Suprapubic skin (tissue), 4 donors: ENCODE measurements around the gene TMEM184C. TPM values are rescaled to one million over a fixed set of nuclear protein-coding genes. Genes with fewer than 3 reads are reported as not detected.
A peak's percentile ranks its signal among the peaks of the same experiment; 100 is the strongest.

Experiments used
- DNase-seq, 2 donors: peaks; one replicate each; pipeline ENCODE4 v3.0.0-alpha.2; 2019; ENCODE audit warnings: low spot score in 2 of 2
- H3K27ac ChIP-seq: fragments of 200-600 bp; sonication (generic); one replicate; pipeline ENCODE4 v1.5.1; 2019
- H3K27me3 ChIP-seq: fragments of 200-600 bp; sonication (generic); one replicate; pipeline ENCODE4 v1.5.1; 2019
- H3K36me3 ChIP-seq: fragments of 200-600 bp; sonication (generic); one replicate; pipeline ENCODE4 v1.5.1; 2019
- H3K4me1 ChIP-seq: fragments of 200-600 bp; sonication (generic); one replicate; pipeline ENCODE4 v1.5.1; 2019
- H3K4me3 ChIP-seq: fragments of 200-600 bp; sonication (generic); one replicate; pipeline ENCODE4 v1.5.1; 2019; ENCODE audit warnings: mild to moderate bottlenecking
- H3K9me3 ChIP-seq: fragments of 200-600 bp; sonication (generic); one replicate; pipeline ENCODE4 v1.5.1; 2019
- EP300 ChIP-seq: sonication (generic); formaldehyde crosslinking; IDR thresholded peaks from one replicate; pipeline ENCODE4 v1.6.1; 2017; ENCODE audit warnings: antibody characterized with exemption
- POLR2A ChIP-seq, 2 donors: fragments of 450-650 bp; IDR thresholded peaks; one replicate each; pipeline ENCODE4 v1.6.1; 2017; ENCODE audit warnings: antibody characterized with exemption in 2 of 2, mild to moderate bottlenecking in 2 of 2, moderate library complexity in 2 of 2
- POLR2AphosphoS5 ChIP-seq, 3 donors: sonication (generic); formaldehyde crosslinking; IDR thresholded peaks; one replicate each; pipeline ENCODE4 v1.6.1; 2017; ENCODE audit warnings: antibody characterized with exemption in 3 of 3
- WGBS: methylation state at CpG from one replicate; pipeline ENCODE4 v1.1.5; 2018; 5-methylcytosine and 5-hydroxymethylcytosine counted together
- total RNA-seq, 4 donors: library from RNA; depleted of rRNA; stranded (reverse); fragments of >200 nt; gene quantifications; one replicate each; pipeline ENCODE4 v1.1.0, GENCODE V29; 2016
- TF ChIP-seq, protein P1 (sequence below), 2 donors: fragments of 200-600 bp in 1 of 2; fragments of 450-650 bp in 1 of 2; sonication (generic) in 1 of 2; IDR thresholded peaks; one replicate each; pipeline ENCODE4 v1.5.1; 2016 to 2019; ENCODE audit warnings: antibody characterized with exemption in 2 of 2, mild to moderate bottlenecking in 1 of 2, moderate library complexity in 1 of 2

TMEM184C gene
- total RNA-seq, 4 donors from 2014 or later: 17.1 to 29.8 (median 21.1) TPM

DNA sequence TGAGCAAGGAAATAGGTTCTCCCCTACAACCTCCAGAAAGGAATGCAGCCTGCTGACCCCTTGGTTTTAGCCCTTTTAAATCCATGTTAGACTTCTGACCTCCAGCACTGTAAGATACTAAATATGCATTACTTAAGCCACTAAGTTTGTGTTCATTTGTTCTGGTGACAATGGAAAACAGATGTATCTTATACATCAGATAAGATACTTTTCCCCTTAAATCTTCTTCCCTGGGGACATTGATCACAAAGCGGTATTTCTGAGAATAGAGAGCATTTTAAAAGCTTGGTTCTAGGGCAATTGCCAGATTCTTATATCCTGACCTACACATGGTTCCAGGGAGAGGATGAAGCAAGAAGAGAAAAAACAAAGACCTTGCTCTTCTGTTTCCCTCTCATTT, 6.5 kb upstream of the TMEM184C start:
- H3K4me1 ChIP-seq: no peaks in the 10 kb centered on the region
- no peaks in the 10 kb centered on the region for H3K27me3 ChIP-seq
- 50% methylated on average over 1 of the region's 1 CpG for WGBS
- no peak overlapping the region for H3K27ac ChIP-seq
- no peaks in the 10 kb centered on the region for H3K9me3 ChIP-seq
- DNase-seq: no peak
- H3K4me3 ChIP-seq: no peak overlapping the region
- TF ChIP-seq, protein P1, sequence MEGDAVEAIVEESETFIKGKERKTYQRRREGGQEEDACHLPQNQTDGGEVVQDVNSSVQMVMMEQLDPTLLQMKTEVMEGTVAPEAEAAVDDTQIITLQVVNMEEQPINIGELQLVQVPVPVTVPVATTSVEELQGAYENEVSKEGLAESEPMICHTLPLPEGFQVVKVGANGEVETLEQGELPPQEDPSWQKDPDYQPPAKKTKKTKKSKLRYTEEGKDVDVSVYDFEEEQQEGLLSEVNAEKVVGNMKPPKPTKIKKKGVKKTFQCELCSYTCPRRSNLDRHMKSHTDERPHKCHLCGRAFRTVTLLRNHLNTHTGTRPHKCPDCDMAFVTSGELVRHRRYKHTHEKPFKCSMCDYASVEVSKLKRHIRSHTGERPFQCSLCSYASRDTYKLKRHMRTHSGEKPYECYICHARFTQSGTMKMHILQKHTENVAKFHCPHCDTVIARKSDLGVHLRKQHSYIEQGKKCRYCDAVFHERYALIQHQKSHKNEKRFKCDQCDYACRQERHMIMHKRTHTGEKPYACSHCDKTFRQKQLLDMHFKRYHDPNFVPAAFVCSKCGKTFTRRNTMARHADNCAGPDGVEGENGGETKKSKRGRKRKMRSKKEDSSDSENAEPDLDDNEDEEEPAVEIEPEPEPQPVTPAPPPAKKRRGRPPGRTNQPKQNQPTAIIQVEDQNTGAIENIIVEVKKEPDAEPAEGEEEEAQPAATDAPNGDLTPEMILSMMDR (IDR thresholded peaks at IDR 0.05): no peak
- TF ChIP-seq POLR2A (IDR thresholded peaks at IDR 0.05) (no peak), EP300 (no peak), POLR2AphosphoS5 (IDR thresholded peaks at IDR 0.05) (no peak)
- no peaks in the 10 kb centered on the region for H3K36me3 ChIP-seq

DNA sequence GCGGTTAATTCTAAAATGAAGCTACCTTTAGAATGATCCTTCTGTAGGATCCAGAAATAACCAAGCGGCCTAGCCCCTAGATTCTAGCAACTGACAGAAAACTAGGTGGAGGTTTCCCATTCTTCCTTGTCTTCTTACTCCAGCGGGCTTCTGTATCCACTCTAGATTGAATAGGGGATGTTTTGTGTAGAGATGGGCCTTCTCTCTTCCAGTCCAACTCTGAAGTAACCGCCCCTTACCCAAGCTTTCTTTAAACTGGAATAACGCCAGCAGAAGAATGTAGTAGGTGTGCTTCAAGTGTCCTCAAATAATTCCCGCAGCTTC, 386 bp upstream of the TMEM184C start:
- DNase-seq: no peak
- WGBS: 34% methylated on average over 6 of the region's 6 CpGs
- H3K27me3 ChIP-seq: no peaks in the 10 kb centered on the region
- no peaks in the 10 kb centered on the region for H3K9me3 ChIP-seq
- H3K36me3 ChIP-seq: no peaks in the 10 kb centered on the region
- peak overlapping the region; percentile 62 for H3K4me3 ChIP-seq
- H3K27ac ChIP-seq: no peak overlapping the region
- H3K4me1 ChIP-seq: peaks cover 37% of the 10 kb centered on the region
- TF ChIP-seq, protein P1 (IDR thresholded peaks at IDR 0.05): no peak
- TF ChIP-seq POLR2A (IDR thresholded peaks at IDR 0.05): no peak
- TF ChIP-seq POLR2AphosphoS5 (IDR thresholded peaks at IDR 0.05): no peak
- no peak for TF ChIP-seq EP300

DNA sequence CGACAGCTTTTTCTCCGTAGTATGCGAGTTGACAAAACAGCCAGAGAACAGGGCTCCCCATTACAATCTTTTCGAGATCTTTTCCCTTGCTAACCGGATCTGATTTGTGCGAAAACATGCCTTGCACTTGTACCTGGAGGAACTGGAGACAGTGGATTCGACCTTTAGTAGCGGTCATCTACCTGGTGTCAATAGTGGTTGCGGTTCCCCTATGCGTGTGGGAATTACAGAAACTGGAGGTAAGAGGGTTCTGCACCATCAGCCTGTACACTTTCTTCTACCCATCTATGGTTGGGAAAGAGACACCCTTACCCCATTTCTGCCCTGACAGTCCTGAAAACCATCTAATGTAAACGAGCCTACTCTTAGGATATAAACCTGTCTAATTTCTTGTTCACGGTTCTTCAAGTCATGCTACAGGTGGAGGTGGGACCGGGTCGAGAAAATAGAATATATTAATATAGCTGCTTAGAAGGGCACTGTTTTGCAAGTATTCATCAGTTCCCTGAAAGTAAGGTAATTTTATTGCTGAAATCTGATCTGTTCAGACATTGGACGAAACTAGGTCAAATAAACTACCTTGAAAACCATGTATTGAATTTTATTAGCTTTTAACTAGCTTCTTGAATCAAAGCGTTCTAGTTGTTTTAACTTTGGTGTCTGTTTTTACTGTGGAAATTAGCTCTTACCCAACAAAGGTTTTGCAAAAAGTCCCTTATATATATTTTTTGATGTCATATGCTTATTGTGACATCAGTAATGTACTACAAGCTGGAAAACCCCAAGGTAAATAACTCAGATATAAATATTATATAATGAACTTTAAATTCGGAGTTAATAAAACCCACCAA, 869 bp downstream of the TMEM184C start:
- Histone ChIP-seq H3K27ac (peak overlapping the region; percentile 71), H3K4me1 (peaks cover 37% of the 10 kb centered on the region), H3K36me3 (peaks cover 7% of the 10 kb centered on the region), H3K9me3 (no peaks in the 10 kb centered on the region), H3K27me3 (no peaks in the 10 kb centered on the region), H3K4me3 (peak overlapping the region; percentile 62)
- 13% methylated on average over 17 of the region's 17 CpGs for WGBS
- no peak for DNase-seq
- TF ChIP-seq POLR2AphosphoS5 (IDR thresholded peaks at IDR 0.05) (no peak), EP300 (no peak), POLR2A (IDR thresholded peaks at IDR 0.05) (no peak)
- TF ChIP-seq, protein P1 (IDR thresholded peaks at IDR 0.05): no peak

DNA sequence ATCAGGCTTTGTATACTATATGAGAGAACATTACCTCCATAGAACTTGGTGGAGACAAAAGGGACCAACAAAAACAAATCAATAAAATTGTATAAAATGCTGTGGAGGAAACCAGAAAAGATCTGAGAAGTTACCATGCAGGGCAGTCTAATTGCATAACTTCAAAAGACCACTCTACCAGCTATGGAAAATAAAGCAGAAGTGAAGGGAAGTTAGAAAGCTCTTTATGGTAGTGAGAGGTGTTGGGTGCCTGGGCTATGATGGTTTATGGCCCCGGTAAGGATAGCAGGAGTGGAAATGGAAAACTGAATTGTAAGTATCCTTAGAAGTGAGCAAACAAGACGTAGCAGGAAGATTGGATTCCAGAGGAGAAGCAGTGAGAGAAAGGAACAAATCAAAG, 3.1 kb downstream of the TMEM184C start:
- Histone ChIP-seq H3K9me3 (no peaks in the 10 kb centered on the region), H3K36me3 (peaks cover 25% of the 10 kb centered on the region), H3K27me3 (no peaks in the 10 kb centered on the region), H3K4me1 (peaks cover 37% of the 10 kb centered on the region), H3K4me3 (no peak overlapping the region), H3K27ac (no peak overlapping the region)
- WGBS: 86% methylated on average over 2 of the region's 2 CpGs
- TF ChIP-seq POLR2A (IDR thresholded peaks at IDR 0.05): no peak
- TF ChIP-seq POLR2AphosphoS5 (IDR thresholded peaks at IDR 0.05): no peak
- TF ChIP-seq, protein P1 (IDR thresholded peaks at IDR 0.05): no peak
- no peak for TF ChIP-seq EP300
- DNase-seq: no peak

DNA sequence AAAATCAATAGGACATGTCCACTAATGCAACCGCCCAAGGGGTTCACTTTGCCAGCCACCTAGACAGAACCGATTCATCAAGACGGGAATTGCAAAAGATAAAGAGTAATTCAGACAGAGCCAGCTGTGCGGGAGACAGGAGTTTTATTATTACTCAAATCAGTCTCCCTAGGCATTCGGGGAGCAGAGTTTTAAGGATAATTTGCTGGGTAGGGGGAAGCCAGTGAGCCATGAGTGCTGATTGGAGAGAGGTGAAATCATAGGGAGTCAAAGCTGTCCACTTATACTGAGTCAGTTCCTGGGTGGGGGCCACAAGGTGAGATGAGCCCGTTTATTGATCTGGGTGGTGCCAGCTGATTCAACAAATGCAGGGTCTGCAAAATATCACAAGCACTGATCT, 8.5 kb downstream of the TMEM184C start:
- no peak for DNase-seq
- 87% methylated on average over 6 of the region's 6 CpGs for WGBS
- H3K36me3 ChIP-seq: peaks cover 76% of the 10 kb centered on the region

More for the DNA sequence above, 8.5 kb downstream of the TMEM184C start:
- Histone ChIP-seq H3K4me3 (no peak overlapping the region), H3K27ac (no peak overlapping the region), H3K9me3 (no peaks in the 10 kb centered on the region), H3K27me3 (no peaks in the 10 kb centered on the region), H3K4me1 (peaks cover 4% of the 10 kb centered on the region)
- TF ChIP-seq EP300 (no peak), POLR2AphosphoS5 (IDR thresholded peaks at IDR 0.05) (no peak), POLR2A (IDR thresholded peaks at IDR 0.05) (no peak)
- TF ChIP-seq, protein P1 (IDR thresholded peaks at IDR 0.05): no peak
